H54 (cell line): Measurements from ENCODE around the gene TMEM72.

Source experiments
- DNase-seq: peaks from one replicate; pipeline ENCODE4 v3.0.0; 2011; ENCODE audit warnings: low spot score, mixed read lengths; ENCODE audit not compliant: insufficient read length
- FAIRE-seq: peaks from 3 replicates; lab custom pipeline; 2011; peaks lifted over from hg19 to GRCh38; lab: Jason Lieb, UNC
- POLR2A ChIP-seq: IDR thresholded peaks from 2 replicates; pipeline ENCODE4 v1.6.1; 2011; ENCODE audit warnings: low read depth, mild to moderate bottlenecking, low read length

TMEM72 gene

DNA sequence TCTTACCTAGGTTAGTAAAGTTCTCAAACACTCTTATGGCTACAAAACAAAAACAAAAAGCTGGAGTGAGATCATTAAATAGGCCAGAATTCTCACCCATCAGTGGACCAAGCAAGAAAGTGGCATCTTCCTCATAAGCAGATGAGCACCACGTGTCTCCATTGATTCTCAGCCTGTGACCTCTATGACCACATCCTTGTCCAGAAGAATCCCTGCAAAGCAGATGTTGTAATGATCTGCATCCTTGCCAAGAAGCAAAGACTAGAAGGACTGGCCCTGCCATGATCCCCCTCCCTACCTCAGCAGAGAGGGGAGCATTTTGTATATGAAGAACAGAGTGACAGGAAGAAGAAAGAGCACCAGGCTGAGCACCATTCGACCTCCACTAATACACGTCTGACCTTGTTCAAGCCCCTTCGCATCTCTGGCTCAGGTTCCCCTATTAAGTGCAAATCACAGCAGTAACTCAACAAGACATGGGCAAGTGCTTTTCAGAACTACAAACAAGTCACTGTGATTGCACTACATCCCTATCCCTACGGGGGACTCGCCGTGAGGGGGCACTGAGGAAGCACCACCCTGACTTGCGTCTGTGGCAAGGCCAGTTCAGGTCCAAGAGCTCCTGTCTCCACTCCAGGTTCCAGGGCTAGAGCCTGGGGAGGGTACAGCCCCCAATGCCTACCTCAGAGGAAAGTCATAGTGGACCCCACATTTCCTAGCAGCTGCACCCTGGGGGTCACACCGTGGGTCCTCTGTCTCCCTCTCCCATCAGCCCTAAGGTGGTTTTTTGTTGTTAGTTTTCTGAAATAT lies 26.3 kb downstream of the TMEM72 start:
- DNase-seq: no peak
- TF ChIP-seq POLR2A: no peak
- FAIRE-seq: no peak

DNA sequence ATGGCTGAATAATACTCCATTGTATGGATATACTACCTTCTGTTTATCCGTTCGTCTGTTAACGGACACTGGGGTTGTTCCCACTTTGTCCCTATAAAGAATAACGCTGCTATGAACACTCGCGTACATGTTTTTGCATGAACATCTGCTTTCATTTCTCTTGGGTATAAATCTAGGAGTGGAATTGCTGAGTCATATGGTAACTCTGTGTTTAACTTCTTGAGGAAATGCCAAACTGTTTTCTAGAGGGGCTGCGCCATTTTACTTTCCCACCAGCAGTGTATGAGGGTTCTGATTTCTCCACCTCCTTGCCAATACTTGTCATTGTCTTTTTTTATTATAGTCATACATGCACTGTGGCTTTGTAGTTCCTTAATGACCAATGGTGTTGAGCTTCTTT lies 27.8 kb downstream of the TMEM72 start:
- FAIRE-seq (no peak), DNase-seq (no peak)
- no peak for TF ChIP-seq POLR2A

DNA sequence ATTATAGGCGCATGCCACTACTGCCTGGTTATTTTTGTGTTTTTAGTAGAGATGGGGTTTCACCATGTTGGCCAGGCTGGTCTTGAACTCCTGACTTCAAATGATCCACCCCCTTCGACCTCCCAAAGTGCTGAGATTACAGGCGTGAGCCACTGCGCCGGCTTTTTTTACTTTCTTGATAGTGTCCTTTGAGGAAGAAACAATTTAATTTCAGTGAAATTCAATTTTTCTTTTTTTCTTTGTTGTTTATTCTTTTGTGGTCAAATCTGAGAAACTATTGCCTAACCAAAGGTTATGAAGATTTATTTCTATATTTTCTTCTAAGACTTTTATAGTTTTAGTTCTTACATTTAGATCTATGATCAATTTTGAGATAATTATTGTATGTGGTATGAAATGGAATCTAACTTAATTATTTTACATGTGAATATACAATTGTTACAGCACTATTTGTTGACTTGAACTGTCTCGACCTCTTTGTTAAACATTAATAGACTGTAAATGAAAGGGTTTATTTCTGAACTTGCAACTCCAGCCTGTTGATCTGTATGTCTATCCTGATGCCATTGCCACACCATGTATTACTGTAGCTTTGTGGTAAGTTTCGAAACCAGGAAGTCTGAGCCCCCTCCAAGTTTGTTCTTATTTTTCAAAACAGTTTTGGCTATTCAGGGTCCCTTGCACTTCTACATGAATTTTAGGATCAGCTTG lies 28.7 kb downstream of the TMEM72 start:
- FAIRE-seq: no peak
- TF ChIP-seq POLR2A: no peak
- no peak for DNase-seq

DNA sequence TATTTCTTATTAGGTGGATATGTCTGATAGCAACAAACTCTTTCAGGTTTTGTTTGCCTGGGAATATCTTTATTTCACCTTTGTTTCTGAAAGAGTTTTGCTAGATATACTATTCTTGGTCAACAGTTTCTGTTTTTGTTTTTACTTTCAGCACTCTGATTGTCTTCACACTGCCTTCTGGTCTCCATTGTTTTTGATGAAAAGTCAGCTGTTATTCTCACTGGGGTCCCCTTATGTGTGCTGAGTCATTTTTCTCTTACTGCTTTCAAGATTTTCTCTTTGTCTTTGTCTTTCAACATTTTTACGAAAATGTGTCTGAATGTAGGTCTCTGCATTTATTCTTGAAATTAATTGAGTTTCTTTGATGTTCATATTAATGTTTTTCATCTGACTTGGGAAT lies 33.2 kb downstream of the TMEM72 start:
- TF ChIP-seq POLR2A: no peak
- no peak for FAIRE-seq
- no peak for DNase-seq

DNA sequence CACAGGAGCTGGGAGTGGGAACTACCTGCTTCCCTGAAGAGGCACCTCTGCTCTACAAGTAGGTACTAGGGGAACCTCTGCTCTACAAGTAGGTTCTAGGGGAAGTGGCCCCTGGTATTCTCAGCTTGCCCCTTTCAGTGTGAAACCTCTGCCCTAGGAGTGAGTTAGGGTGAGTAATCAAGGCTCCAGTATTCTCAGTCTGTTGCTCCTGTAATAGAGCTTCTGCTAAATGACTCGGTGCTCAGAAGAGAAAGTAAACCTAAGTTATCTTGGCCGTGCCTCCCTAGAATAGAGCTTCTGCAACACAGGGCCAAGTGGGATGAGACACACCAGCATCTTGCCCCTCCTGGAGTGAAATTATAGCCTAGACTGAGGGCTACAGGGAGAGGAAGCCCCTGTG lies 35.1 kb downstream of the TMEM72 start:
- no peak for DNase-seq
- FAIRE-seq: no peak
- no peak for TF ChIP-seq POLR2A

DNA sequence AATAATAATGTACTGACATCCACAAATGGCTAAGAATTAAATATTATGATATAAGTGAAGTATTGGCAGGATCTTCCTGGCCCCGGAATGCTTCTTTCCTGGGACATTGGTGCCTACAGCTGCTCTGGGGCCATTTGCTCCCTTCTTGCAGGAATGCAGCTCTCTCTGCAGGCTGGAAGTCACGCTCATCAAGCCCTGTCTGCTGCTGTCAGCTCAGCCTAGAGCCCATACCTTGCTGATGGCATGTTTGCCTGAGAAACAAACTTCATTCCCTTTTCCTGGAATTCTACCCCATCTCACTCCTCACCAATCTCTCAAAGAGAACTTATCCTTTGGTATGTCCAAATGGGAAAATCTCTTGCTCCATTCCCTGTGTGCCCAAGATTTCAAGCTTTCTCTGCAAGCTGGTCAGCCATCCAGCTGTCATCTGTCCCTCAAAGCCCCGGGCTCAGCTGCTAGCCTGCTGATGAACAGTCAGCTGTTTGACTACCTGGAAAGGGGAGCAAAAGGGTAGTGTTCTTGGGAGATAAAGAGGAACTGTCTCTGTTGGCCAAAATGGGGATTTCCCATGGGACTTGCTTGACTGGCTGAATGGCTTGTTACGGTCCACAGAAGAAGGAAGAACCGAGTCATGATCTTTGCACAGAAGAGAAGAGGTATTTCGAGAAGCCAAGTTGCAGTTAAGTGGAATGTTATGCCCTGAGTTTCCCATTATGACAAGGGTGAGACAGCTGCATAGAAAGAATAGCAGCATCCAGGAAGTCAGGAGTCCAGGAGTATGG lies 36.4 kb downstream of the TMEM72 start:
- no peak for TF ChIP-seq POLR2A
- DNase-seq (no peak), FAIRE-seq (no peak)

DNA sequence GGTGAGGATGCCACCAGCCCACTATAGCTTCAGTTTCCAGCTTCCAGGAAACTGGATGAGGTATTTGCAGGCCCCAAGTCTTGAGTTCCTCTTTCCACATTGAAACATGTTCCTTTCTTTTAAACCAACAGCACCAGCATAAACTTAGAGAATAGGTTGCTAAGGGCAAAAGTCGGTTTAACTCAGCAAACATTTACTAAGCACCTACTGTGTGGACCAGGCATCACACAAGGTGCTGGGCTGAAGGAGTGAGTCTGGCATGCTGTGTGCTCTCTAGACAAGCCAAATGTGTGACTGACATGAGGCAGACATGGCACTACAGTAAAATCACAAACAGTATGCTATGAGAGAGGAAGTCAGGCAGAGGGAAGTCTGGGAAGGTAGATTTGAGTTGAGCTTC lies 37.5 kb downstream of the TMEM72 start:
- no peak for TF ChIP-seq POLR2A
- DNase-seq (no peak), FAIRE-seq (no peak)

GRCh38 chr10:44949127-44949802 lies 38.1 kb downstream of the TMEM72 start:
- TF ChIP-seq POLR2A: no peak
- DNase-seq: no peak
- FAIRE-seq: no peak

DNA sequence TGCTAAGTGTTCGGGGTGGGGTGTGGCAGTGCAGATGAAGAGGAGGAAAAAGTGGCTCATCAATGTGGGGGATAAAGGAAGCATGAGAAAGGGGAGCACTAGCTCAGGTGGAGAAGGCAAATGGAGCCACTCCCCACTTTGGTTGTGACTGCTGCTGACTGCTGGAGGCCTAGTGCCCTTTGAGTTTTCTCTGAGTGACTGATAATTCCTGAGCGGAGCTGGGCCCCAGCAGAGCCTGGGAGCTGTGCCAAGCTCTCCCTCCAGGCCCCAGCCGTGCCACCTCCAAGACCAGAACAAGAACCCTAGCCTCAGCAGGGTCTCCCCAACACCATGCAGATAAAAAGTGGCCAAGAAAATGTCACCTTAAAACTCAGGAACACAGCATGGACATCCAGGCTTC lies 38.8 kb downstream of the TMEM72 start:
- no peak for TF ChIP-seq POLR2A
- no peak for FAIRE-seq
- no peak for DNase-seq

- DNase-seq: no peak
- TF ChIP-seq POLR2A: no peak
- FAIRE-seq: no peak
These were observed 39.4 kb downstream of the TMEM72 start for GRCh38 chr10:44950326-44951225.

DNA sequence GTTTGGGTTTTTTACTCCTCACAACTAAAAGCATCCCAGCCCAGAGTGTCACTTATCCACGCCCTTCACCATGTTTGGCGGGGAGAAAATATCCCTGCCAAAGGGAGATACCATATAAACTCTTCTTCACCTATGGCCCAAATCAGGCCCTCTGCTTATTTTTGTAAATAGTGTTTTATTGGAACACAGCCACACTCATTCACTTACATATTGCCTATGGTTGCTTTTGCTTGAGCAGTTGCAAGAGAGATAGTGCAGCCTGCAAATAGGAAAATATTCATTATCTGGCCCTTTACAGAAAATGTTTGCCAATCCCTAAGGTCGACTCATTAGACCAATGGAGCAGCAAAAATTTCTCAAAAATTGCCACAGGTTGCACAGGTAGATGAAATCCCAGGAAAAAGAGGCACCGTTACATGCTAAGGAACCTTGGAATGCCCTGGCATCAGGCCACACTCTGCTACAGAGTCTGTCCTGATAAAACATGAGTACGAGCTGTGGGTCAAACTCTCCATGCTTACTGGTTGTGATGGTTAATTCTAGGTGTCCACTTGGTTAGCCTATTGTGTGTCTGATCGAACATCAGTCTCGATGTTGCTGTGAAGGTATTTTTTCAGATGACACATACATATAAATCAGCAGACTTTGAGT lies 40.6 kb downstream of the TMEM72 start:
- no peak for TF ChIP-seq POLR2A
- DNase-seq: no peak
- FAIRE-seq: no peak

- no peak for TF ChIP-seq POLR2A
- DNase-seq (no peak), FAIRE-seq (no peak)
These were observed 41.7 kb downstream of the TMEM72 start for GRCh38 chr10:44952779-44953231.

DNA sequence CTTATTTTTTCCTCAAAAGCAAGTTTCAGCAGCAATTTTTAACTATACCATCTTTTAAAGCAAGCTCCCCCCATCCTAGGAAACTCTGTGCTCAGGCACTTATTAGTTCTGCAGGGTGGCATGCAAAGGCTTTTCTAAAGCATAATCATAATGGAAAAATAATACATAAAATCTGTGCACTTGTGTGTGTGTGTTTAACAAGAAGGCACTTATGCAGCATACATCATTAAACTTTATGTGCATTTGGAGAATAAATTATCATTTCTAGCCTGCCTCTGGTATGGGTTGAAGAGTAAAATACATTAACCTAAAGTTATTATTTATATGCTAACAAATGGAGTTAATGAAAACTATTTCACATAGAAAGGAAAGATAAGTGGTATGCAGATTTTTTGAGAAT lies 42.9 kb downstream of the TMEM72 start:
- FAIRE-seq (no peak), DNase-seq (no peak)
- TF ChIP-seq POLR2A: no peak
